H7 (cell line): Measurements from ENCODE around the gene ZNF316. TPM values are rescaled to one million over a fixed set of nuclear protein-coding genes. Genes with fewer than 3 reads are reported as not detected.
"Not testable (repeated sequence)": the region's sequence is repeated elsewhere in the genome, so short reads cannot be mapped to it uniquely, and the experiment has no call there.

Experiments
- DNase-seq: peaks from one replicate; pipeline ENCODE4 v3.0.0; 2012
- H3K27me3 ChIP-seq: 2 replicates; pipeline ENCODE4 v1.6.0; 2011; ENCODE audit warnings: mild to moderate bottlenecking, low read length; ENCODE audit not compliant: control insufficient read depth, insufficient read depth
- H3K36me3 ChIP-seq: replicated peaks from 2 replicates; pipeline ENCODE4 v1.5.1; 2011; ENCODE audit warnings: low read length; ENCODE audit not compliant: control insufficient read depth, insufficient read depth
- H3K4me3 ChIP-seq: 2 replicates; pipeline ENCODE4 v1.5.1; 2011; ENCODE audit warnings: low read depth, mild to moderate bottlenecking, control low read depth, low read length, moderate library complexity; ENCODE audit not compliant: insufficient read depth
- total RNA-seq: library from RNA; depleted of rRNA; stranded (reverse); fragments of >200 nt; shearing (Covaris generic); gene quantifications from 2 replicates; pipeline ENCODE4 v1.2.3, GENCODE V29; 2014

Gene ZNF316
- total RNA-seq, 1 experiment from 2014 or later: 7.6 TPM

- H3K36me3 ChIP-seq: no peaks in the 10 kb centered on the region
- no peak for DNase-seq
- no peak overlapping the region for H3K4me3 ChIP-seq
- no peaks in the 10 kb centered on the region; the same call in 1 of the 2 replicates for H3K27me3 ChIP-seq
Observed at GRCh38 chr7:6634021-6634420, 3.1 kb upstream of the ZNF316 start.

GRCh38 chr7:6634971-6635370 lies 2.1 kb upstream of the ZNF316 start:
- H3K36me3 ChIP-seq, H3K4me3 ChIP-seq, H3K27me3 ChIP-seq, DNase-seq: not testable (repeated sequence)

- Histone ChIP-seq H3K36me3 (no peaks in the 10 kb centered on the region; the same call in 1 of the 2 replicates), H3K4me3 (peak overlapping the region; percentile 52), H3K27me3 (no peaks in the 10 kb centered on the region; the same call in 1 of the 2 replicates)
- DNase-seq: peak; percentile 93
Observed at GRCh38 chr7:6637544-6638229, 569 bp downstream of the ZNF316 start.

- Histone ChIP-seq H3K27me3 (no peaks in the 10 kb centered on the region; the same call in 1 of the 2 replicates), H3K4me3 (no peak overlapping the region)
- no peak for DNase-seq
Observed at GRCh38 chr7:6639032-6639431, 1.9 kb downstream of the ZNF316 start.

GRCh38 chr7:6639627-6640026 lies 2.5 kb downstream of the ZNF316 start:
- Histone ChIP-seq H3K36me3 (peaks cover 2% of the 10 kb centered on the region), H3K4me3 (no peak overlapping the region), H3K27me3 (no peaks in the 10 kb centered on the region; the same call in 1 of the 2 replicates)
- no peak for DNase-seq

More at GRCh38 chr7:6639032-6639431, 1.9 kb downstream of the ZNF316 start:
- peaks cover 2% of the 10 kb centered on the region for H3K36me3 ChIP-seq

GRCh38 chr7:6640246-6640721 lies 3.2 kb downstream of the ZNF316 start:
- no peaks in the 10 kb centered on the region; the same call in 1 of the 2 replicates for H3K27me3 ChIP-seq
- peaks cover 2% of the 10 kb centered on the region for H3K36me3 ChIP-seq
- H3K4me3 ChIP-seq: no peak overlapping the region
- peak; percentile 93 for DNase-seq

GRCh38 chr7:6641305-6642035 lies 4.4 kb downstream of the ZNF316 start:
- H3K4me3 ChIP-seq: no peak overlapping the region
- peaks cover 2% of the 10 kb centered on the region for H3K36me3 ChIP-seq
- no peaks in the 10 kb centered on the region; the same call in 1 of the 2 replicates for H3K27me3 ChIP-seq
- no peak for DNase-seq

- Histone ChIP-seq H3K27me3 (no peaks in the 10 kb centered on the region), H3K36me3 (peaks cover 2% of the 10 kb centered on the region), H3K4me3 (no peak overlapping the region)
- peak; percentile 44 for DNase-seq
Observed at GRCh38 chr7:6642239-6642839, 5.2 kb downstream of the ZNF316 start.

- Histone ChIP-seq H3K36me3 (peaks cover 2% of the 10 kb centered on the region), H3K27me3 (no peaks in the 10 kb centered on the region), H3K4me3 (no peak overlapping the region)
- peak; percentile 31 for DNase-seq
Observed at GRCh38 chr7:6642861-6643640, 5.9 kb downstream of the ZNF316 start.

- no peaks in the 10 kb centered on the region for H3K27me3 ChIP-seq
- no peak overlapping the region for H3K4me3 ChIP-seq
- peak; percentile 38 for DNase-seq
- H3K36me3 ChIP-seq: peaks cover 2% of the 10 kb centered on the region
Observed at GRCh38 chr7:6643915-6644625, 7.0 kb downstream of the ZNF316 start.

GRCh38 chr7:6644728-6645127 lies 7.6 kb downstream of the ZNF316 start:
- peak; percentile 17 for DNase-seq
- peaks cover 2% of the 10 kb centered on the region for H3K36me3 ChIP-seq
- H3K27me3 ChIP-seq: no peaks in the 10 kb centered on the region
- no peak overlapping the region for H3K4me3 ChIP-seq

GRCh38 chr7:6646465-6646864 lies 9.3 kb downstream of the ZNF316 start:
- Histone ChIP-seq H3K36me3 (peaks cover 2% of the 10 kb centered on the region), H3K4me3 (no peak overlapping the region), H3K27me3 (no peaks in the 10 kb centered on the region)
- DNase-seq: peak; percentile 35

- peak; percentile 38 for DNase-seq
- H3K36me3 ChIP-seq: peaks cover 2% of the 10 kb centered on the region
- H3K27me3 ChIP-seq: no peaks in the 10 kb centered on the region
- no peak overlapping the region for H3K4me3 ChIP-seq
Observed at GRCh38 chr7:6647080-6647479, 10.0 kb downstream of the ZNF316 start.
